NCI-H1092 (cell line): ENCODE measurements around the gene ITPK1.
"Not testable (repeated sequence)": the region's sequence is repeated elsewhere in the genome, so short reads cannot be mapped to it uniquely, and the experiment has no call there.

Experiments
- DNase-seq: peaks from one replicate; lab custom pipeline; 2025; lab: John Stamatoyannopoulos, UW

Gene ITPK1

DNA sequence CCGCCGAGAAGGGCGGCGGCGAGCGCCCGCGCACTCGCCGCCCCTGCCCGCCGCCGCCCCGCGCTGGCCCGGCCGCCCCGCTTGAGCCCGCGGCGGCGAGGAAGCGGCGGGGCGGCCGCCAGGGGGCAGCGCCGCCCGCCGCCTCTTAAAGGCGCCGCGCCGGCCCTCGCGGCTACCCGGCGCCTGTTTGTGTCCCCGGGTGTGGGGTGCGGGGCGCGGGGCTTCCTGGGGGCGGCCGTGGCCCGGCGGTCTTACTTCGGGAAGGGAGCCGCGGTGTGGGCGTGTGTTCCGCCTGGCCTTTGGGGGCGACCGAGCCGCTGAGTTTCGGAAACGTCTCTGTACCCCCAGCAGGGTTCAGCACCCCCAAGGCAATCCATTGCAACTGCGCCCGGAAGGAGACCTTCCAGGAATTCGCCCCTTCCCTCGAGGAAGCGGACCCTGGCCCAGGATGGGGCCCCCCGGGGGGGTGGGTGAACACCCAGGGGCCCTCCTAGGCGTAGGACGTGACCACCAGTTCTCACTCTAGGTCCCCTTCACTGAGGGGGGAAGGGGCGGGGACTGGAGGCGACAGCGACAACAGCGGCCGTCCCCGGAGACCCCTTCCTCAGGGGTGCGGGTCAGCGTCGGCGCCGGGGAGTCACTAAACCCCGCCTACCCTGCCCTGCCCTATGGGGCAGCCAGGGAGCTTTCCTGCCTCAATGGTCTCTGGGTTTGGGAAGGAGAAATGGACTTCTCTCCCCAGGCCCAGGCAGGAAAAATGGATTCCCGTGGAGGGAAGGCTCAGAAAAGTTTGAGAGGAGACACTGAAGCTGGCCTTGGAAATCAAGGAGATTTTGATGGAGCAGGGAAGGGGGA is at the start of gene ITPK1:
Gene ITPK1, minus strand, starts transcription at position 105 of the 855 bp plus-strand sequence. CDS start 762 bp downstream, outside the sequence.
- peak; percentile 9 for DNase-seq

DNA sequence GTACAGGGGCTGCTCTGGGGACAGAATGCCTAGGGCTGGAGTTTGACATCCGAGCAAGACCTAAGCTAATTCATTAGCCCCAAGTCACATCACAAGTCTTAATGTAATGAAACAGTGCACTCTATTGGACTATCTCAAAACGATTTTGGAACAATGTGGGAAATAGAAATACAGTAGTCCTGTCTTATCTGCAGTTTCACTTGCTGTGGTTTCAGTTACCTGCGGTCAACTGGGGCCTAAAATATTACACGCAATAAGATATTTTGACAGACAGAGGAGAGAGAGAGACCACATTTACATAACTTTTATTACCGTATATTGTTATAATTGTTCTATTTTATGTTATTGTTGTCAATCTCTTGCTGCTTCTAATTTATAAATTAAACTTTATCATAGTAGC is 47.8 kb upstream of the ITPK1 start:
- DNase-seq: no peak

DNA sequence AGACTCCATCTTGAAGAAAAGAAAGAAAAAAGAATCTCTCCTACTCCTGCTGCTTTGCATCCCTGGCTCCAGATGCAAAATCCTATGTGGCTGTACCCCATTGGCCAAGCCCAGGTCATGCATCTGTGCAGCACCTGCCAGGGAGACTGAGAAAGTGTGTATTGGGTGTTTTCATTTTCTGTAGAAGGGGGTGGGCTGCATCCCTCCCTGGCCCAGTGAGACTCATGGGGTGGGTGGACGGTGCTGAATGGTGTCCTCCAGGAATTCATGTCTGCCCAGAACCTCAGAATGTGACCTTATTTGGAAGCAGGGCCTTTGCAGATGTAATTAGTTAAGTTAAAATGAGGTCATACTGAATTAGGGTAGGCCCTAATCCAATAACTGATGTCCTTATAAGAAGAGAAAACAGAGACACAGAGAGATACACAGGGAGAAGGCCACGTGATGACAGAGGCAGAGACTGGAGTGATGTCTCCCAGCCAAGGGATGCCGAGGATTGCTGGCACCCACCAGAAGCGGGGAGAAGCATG is 45.8 kb upstream of the ITPK1 start:
- no peak for DNase-seq

DNA sequence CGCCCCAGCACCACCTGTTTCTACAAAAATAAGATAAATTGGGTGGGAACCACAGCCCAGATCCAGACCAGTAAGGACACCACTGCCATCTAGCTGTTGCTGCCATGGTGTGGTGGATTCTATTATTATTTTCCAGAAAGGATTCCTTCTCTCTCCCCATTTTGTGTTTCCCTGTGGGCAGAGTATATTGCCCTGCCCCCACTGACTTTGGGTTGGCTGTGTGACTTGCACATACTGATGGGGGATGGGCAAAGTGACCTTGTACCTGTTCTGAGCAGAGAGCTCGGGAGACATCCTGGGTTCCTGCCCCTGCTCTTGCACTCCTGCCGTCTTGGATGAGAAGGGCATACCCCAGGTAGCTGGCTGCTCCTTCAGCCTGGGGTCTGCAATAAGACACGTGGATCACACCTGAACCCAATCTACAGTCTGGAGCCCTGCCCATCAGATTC is 44.7 kb upstream of the ITPK1 start:
- no peak for DNase-seq

DNA sequence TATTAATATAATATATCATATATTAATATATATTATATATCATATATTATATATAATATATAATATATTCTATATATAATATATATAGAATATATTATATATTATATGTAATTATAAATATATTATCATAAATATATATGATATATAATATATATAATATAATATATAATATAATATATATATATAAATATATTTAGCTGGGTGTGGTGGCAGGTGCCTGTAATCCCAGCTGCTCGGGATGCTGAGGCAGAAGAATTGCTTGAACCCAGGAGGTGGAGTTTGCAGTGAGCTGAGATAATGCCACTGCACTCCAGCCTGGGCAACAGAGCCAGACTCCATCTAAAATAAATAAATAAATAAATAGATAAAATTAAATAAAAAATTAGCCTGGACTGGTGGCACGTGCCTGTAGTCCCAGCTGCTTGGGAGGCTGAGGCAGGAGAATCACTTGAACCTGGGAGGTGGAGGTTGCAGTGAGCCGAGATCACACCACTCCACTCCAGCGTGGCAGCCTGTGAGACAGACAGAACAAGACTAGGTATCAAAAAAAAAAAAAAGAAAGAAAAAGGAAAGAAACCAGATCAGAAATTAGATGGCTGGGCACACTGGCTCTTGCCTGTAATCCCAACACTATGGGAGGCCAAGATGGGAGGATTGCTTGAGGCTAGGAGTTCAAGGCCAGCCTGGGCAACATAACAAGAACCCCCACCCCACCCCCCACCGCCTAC is 44.1 kb upstream of the ITPK1 start:
- not testable (repeated sequence) for DNase-seq

DNA sequence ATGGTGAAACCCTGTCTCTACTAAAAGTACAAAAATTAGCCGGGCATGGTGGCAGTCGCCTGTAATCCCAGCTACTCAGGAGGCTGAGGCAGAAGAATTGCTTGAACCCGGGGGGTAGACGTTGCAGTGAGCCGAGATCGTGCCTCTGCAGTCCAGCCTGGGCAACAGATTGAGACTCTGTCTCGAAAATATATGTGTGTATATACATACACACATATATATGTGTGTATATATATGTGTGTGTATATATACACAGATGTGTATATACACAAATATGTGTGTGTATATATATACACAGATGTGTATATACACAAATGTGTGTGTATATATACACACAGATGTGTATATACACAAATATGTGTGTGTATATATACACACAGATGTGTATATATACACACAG is 42.6 kb upstream of the ITPK1 start:
- not testable (repeated sequence) for DNase-seq

DNA sequence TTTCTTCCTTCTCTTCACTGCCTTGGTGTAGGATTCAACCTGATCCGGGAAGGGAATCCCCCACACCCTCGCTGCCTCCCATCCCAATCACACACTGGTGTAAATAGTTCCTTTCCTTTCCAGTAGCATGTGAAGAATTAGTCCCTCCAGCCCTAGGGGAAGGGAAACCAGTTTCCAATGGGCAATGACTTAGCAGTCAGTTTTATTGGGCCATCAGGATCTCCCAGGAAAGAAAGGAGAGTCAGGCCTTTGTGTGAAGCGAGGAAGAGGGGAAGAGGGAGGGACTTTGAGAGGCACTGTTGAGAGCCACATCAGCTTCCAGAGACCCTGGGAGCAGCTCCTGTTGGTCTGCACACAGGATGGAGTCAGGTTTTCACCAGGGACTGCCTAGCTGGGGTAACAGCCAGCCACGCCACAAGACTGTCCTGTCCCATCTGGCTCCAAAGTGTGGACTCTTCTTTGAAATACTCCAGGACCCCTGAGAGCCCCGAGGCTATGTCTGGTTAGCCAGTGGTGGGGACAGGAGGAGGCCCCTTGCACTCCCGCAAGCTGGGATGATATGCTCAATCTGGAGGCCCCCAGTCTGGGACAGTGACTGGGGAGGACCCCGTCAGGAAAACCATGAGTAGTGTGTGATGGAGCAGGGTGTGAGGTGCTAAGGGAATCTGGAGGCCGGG is 41.1 kb upstream of the ITPK1 start:
- no peak for DNase-seq

DNA sequence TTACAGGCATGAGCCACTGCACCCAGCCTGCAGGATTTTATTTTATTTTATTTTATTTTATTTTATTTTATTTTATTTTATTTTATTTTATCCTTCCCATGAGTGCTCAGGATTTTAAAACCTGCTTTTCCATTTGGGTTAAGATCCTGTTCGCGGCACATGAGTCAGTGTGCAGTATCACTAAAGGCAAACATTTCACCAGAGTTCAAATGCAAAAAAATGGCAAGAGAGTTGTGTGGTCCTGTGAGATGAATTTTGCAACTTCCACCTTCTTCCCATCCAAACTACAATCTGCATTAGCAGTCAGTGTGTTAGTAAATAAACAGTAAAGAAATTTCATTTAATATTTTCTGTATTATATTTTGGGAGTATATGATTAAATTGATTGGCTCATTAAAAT is 39.9 kb upstream of the ITPK1 start:
- DNase-seq: no peak

DNA sequence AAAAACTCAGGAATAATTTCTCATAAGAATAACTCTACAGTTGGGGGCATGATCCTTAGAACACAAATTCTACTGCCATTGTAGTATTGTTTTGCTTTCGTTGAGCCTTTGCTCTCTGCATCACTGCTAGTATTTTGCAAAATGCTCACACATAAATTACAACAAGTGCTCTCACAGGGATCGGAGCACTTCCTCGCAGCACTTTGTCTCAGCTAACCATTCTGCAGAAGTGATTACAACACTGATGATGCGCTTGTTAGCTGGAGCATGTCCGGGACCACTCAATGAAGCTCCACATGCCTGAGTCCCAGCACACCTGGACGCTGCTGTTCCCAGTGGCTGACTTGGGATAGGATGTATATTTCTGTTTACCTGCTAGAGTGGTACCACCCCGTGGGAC is 37.4 kb upstream of the ITPK1 start:
- DNase-seq: no peak

DNA sequence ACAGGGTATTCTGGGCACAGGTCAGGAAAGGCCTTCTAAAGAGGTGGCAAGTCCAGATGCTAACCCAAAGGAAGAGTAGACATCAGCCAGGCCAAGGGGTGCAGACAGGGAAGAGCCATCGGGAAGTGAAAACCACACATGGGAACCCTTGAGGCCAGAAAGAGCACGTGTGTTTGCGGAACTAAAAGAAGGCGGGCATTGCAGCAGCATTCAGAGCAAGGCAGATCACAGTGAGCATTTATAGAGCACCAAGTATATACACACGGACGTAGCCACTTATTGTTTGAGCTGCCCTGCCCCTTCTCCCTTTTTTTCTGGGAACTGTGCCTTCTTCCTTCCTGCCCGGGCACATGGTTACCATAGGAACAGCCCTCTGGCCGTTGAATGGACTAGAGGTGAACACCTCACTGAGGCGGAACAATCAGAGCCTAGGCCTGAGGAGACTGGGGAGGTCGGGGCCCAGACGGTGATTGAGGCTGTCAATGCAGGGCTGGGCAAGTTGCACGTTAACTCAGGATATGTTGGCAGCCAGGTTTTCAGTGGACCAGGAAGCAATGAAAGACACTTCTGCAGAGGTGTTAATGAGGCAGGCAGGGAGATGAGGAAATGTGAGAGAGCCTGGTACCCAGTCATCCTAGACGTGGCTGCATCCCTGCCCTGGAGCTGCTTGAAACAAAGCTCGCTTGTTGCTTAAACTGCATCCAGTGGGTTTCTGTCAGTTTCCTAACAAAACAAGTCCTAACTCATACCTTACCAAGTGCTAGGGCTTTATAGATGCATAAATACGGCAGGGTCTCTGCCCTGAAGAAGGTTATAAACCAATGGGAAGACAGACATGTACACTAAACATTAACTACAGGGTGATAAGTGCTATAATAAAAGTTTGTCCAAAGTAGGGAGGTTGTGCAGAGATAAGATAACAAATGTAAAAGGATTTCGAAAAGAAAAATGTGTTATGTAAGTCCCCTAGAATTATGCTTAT is 34.8 kb upstream of the ITPK1 start:
- DNase-seq: no peak

DNA sequence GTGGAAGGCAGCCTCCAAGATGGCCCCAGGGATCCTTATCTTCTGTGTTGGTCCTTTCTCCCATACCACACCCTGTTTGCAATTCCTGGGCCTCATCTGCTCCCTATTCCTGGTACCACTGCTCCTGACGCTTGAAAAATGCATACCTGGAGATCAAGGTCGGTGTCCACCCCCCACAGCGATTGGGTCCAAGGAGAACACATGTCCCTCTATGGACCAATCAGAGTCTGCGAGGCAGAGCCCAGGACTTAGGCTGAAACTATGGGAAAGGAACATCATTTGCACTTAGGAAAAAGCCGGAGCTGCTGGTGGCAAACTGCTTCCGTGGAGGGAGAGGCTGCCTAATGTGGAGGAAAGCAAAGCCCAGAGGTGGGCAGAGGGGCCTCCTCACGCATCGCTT is 33.3 kb upstream of the ITPK1 start:
- DNase-seq: no peak

DNA sequence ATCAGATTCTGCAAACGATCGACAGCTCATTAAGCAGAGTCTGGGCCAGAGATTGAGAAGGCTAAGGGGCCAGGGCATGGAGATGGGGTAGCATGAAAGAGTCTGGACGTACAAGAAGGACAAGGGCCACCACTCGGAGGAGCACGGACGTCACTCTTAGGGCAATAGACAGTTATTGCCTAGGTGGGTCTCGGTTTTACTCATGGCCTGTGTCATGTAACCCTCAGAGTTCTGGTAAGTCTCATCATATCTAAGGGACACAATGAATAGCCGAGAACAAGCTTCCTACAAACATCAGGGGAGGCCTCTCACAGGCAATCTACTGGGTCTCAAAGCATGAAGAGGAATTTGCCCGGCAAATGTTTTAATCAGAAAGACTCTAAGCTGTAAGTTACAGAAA is 30.4 kb upstream of the ITPK1 start:
- no peak for DNase-seq

DNA sequence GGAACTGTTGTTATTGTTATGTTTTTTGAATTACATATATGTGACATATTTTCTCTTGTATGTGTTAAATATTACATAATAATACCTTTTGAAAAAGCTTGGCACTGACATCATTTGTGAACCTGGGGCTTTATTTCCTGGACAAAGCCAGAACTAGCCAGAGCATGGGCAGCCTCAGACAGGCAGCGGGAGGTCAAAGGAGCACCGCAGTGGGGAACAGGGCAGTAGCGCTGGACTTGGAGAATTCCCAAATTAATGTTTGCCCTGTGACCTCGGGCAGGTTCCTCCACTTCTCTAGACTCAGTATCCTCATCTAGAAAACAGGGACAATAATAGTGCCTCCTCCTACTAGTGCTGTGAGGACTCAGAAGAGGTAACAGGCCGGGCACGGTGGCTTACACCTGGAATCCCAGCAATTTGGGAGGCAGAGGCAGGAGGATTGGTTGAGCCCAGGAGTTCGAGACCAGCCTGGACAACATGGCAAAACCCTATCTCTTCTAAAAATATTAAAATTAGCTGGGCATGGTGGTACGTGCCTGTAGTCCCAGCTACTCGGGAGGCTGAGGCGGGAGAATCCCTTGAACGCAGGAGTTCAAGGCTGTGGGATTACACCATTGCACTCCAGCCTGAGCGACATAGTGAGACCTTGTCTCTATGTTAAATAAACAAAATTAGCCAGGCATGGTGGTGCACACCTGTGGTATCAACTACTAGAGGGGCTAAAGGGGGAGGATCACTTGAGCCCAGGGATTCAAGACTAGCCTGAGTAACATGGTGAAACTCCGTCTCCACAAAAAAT is 27.3 kb upstream of the ITPK1 start:
- DNase-seq: no peak

DNA sequence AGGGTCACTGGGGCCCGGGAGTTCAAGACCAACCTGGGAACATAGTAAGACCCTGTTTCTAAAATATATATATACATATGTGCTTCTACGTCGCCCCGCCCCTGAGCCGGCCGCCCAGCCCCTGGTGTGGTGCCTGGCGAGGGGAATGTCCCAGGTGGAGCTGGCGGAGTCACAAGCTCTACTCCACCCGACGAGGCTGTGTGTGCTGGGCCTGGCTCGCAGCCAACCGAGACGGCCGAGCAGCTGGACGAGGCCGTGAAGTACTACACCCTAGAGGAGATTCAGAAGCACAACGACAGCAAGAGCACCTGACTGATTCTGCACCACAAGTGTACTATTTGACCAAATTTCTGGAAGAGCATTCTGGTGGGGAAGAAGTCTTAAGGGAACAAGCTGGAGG is 22.1 kb upstream of the ITPK1 start:
- DNase-seq: peak; percentile 51

DNA sequence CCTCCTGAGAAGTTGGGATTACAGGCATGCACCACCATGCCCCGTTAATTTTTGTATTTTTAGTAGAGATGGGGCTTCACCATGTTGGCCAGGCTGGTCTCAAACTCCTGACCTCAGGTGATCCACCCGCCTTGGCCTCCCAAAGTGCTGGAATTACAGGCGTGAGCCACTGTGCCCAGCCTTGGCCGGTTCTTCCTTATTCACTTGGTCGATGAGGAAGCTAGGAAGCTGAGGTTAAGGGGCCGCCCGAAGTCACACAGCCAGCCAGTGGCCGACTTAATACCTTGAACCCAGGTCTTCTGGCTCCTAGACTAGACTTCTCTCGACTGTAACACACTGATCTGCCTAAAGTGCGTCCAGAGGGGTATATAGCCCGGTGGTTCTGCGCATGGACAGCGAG is 20.8 kb upstream of the ITPK1 start:
- DNase-seq: not testable (repeated sequence)

DNA sequence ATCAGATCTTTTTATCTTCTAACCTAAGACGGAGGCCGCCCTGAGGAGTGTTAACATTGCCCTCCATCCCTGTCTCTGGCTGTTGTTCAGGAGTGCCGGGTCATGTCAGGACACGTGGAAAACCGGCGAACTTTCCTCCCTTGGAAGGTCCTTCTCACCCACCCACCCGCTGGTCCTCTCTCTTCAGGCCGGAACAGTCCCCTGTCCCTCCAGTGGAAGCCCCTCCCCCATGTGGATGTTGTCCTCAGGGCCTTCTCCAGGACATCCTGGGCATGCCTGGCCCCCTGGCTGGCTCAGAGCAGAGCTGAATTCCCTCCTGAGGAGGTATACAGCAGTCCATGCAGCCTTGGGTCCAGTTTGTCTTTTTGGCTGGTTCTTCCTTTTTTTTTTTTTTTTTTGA is 20.3 kb upstream of the ITPK1 start:
- no peak for DNase-seq

DNA sequence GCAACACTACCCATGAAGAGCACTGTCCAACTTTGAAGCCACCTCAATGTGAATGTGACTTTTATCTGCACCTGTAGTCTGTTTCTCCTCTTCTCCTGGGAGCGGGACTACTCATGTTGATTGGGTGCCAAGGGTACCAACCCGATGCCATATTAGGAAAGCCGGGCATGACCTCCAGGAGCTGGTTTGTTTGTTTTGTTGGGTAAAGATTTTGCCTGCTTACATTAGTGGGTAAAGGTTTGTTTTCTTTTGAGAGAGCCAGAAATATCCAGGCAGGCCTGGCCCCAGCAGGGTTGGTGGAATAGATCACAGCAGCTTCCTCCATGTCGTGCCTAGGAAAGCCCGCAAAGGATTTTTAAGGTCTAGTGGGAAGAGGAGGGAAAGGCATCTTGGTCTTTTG is 19.7 kb upstream of the ITPK1 start:
- no peak for DNase-seq

DNA sequence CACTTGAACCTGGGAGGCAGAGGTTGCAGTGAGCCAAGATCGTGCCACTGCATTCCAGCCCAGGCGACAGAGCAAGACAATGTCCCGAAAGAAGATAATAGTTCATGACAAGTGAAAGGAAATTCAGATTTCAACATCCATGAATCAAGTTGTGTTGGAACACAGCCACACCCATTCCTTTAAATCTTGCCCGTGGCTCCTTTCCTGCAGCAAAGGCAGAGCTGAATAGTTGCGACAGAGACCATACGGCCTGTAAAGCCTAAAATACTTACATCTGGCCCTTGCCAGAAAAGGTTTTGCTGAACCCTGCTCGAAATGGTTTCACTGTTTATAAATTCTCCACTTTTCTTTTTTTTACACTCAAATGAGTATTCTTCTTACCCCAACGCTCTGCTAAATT is 17.7 kb upstream of the ITPK1 start:
- no peak for DNase-seq

DNA sequence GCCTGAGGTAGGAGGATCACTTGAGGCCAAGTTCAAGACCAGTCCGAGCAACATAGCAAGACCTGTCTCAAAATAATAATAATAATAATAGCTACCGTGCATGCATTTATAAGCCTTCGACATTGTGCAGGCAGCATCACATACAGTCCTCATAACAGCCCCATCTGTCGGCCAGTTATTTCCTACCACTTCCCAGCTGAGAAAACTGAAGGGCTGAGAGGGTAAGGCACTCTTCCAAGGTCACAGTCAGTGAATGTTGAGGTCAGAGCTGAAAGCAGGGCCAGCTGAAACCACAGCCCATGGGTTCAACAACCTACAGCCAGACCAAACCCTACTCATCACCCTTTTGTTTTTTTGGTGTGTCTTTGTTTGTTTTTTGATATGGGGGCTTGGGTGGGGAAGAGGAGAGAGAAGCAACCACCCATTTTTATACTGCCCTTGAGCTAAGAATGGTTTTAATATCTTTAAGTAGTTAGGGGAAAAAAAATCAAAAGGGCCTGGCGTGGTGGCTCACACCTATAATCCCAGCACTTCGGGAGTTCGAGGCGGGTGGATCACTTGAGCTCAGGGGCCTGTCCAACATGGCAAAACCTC is 16.8 kb upstream of the ITPK1 start:
- DNase-seq: peak; percentile 13

DNA sequence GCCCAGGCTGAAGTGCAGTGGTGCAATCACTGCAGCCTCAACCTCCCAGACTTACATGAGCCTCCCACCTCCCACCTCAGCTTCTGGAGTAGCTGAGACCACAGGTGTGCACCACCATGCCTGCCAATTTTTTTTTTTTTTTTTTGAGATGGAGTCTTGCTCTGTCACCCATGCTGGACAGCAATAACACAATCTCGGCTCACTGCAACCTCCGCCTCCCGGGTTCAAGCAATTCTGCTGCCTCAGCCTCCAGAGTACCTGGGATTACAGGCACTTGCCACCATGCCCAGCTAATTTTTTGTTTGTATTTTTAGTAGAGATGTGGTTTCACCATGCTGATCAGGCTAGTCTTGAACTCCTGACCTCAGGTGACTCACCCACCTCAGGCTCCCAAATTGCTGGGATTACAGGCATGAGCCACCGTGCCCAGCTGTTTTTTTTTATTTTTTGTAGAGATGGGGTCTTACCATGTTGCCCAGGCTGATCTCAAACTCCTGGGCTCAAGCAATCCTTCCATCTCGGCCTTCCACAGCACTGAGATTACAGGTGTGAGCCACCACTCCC is 15.6 kb upstream of the ITPK1 start:
- DNase-seq: not testable (repeated sequence)
